ENCODE measurements around the gene ASXL3. TPM values are rescaled to one million over a fixed set of nuclear protein-coding genes. Genes with fewer than 3 reads are reported as not detected.

The ASXL3 gene
- total RNA-seq, 1 donor from 2014 or later = 8.2 TPM

- Histone ChIP-seq H3K4me1 (ENCODE audit: insufficient read depth, low read length) (peaks cover 10% of the 10 kb centered on the region), H3K4me2 (ENCODE audit: low read length) (no peak overlapping the region), H4K20me1 (ENCODE audit: insufficient read depth, low read length) (no peaks in the 10 kb centered on the region), H3K27ac (ENCODE audit: low read depth, low read length) (no peak overlapping the region), H3K9me3 (ENCODE audit: insufficient read depth, low read depth, low read length) (no peaks in the 10 kb centered on the region), H3K27me3 (ENCODE audit: insufficient read depth, low read length) (peaks cover 6% of the 10 kb centered on the region), H3K9ac (ENCODE audit: low read length) (no peak overlapping the region), H2AFZ (ENCODE audit: low read depth, low read length) (no peak overlapping the region), H3K79me2 (ENCODE audit: insufficient read depth, low read length) (no peaks in the 10 kb centered on the region), H3K4me3 (ENCODE audit: insufficient read depth, low read depth, low read length) (no peak overlapping the region), H3K36me3 (ENCODE audit: insufficient read depth, low read length) (no peaks in the 10 kb centered on the region)
- H3K27me3 Mint-ChIP-seq (ENCODE audit: low read depth, unreplicated experiment) = no peaks in the 10 kb centered on the region
- DNase-seq (ENCODE audit: low read depth) (no peak), FAIRE-seq (no peak)
- TF ChIP-seq CTCF (IDR thresholded peaks at IDR 0.05; ENCODE audit: insufficient read depth, low read depth, low read length) (no peak), EZH2 (IDR thresholded peaks at IDR 0.05; ENCODE audit: insufficient read depth, low read length) (no peak)
- no peak overlapping the region for H3K4me3 Mint-ChIP-seq (ENCODE audit: unreplicated experiment)
- no peaks in the 10 kb centered on the region for H3K9me3 Mint-ChIP-seq (ENCODE audit: unreplicated experiment)
- no peak overlapping the region for H3K27ac Mint-ChIP-seq (ENCODE audit: unreplicated experiment)
- no peaks in the 10 kb centered on the region for H3K36me3 Mint-ChIP-seq (ENCODE audit: low read depth, unreplicated experiment)
- peaks cover 11% of the 10 kb centered on the region for H3K4me1 Mint-ChIP-seq (ENCODE audit: low read depth, unreplicated experiment)
These were observed 2.5 kb downstream of the ASXL3 start for GRCh38 chr18:33580546-33580945.

GRCh38 chr18:33581856-33582255, 3.8 kb downstream of the ASXL3 start:
- peaks cover 11% of the 10 kb centered on the region for H3K4me1 Mint-ChIP-seq (ENCODE audit: low read depth, unreplicated experiment)
- Histone ChIP-seq H3K9me3 (ENCODE audit: insufficient read depth, low read depth, low read length) (no peaks in the 10 kb centered on the region), H2AFZ (ENCODE audit: low read depth, low read length) (no peak overlapping the region), H3K79me2 (ENCODE audit: insufficient read depth, low read length) (no peaks in the 10 kb centered on the region), H4K20me1 (ENCODE audit: insufficient read depth, low read length) (no peaks in the 10 kb centered on the region), H3K4me2 (ENCODE audit: low read length) (no peak overlapping the region), H3K9ac (ENCODE audit: low read length) (no peak overlapping the region), H3K27me3 (ENCODE audit: insufficient read depth, low read length) (peaks cover 6% of the 10 kb centered on the region), H3K4me1 (ENCODE audit: insufficient read depth, low read length) (peaks cover 10% of the 10 kb centered on the region), H3K4me3 (ENCODE audit: insufficient read depth, low read depth, low read length) (no peak overlapping the region), H3K36me3 (ENCODE audit: insufficient read depth, low read length) (no peaks in the 10 kb centered on the region), H3K27ac (ENCODE audit: low read depth, low read length) (no peak overlapping the region)
- no peaks in the 10 kb centered on the region for H3K36me3 Mint-ChIP-seq (ENCODE audit: low read depth, unreplicated experiment)
- H3K27ac Mint-ChIP-seq (ENCODE audit: unreplicated experiment) = no peak overlapping the region
- TF ChIP-seq EZH2 (IDR thresholded peaks at IDR 0.05; ENCODE audit: insufficient read depth, low read length) = no peak
- no peak for TF ChIP-seq CTCF (IDR thresholded peaks at IDR 0.05; ENCODE audit: insufficient read depth, low read depth, low read length)
- FAIRE-seq = no peak
- H3K4me3 Mint-ChIP-seq (ENCODE audit: unreplicated experiment) = no peak overlapping the region
- H3K27me3 Mint-ChIP-seq (ENCODE audit: low read depth, unreplicated experiment) = no peaks in the 10 kb centered on the region
- H3K9me3 Mint-ChIP-seq (ENCODE audit: unreplicated experiment) = no peaks in the 10 kb centered on the region
- no peak for DNase-seq (ENCODE audit: low read depth)

- TF ChIP-seq CTCF (IDR thresholded peaks at IDR 0.05; ENCODE audit: insufficient read depth, low read depth, low read length) (no peak), EZH2 (IDR thresholded peaks at IDR 0.05; ENCODE audit: insufficient read depth, low read length) (no peak)
- Mint-ChIP-seq H3K4me3 (ENCODE audit: unreplicated experiment) (no peak overlapping the region), H3K36me3 (ENCODE audit: low read depth, unreplicated experiment) (no peaks in the 10 kb centered on the region)
These were observed 5.9 kb downstream of the ASXL3 start for GRCh38 chr18:33583901-33584300.

More at GRCh38 chr18:33583901-33584300, 5.9 kb downstream of the ASXL3 start:
- no peak for FAIRE-seq
- no peaks in the 10 kb centered on the region for H3K27me3 Mint-ChIP-seq (ENCODE audit: low read depth, unreplicated experiment)
- H3K4me1 ChIP-seq (ENCODE audit: insufficient read depth, low read length) = peaks cover 4% of the 10 kb centered on the region
- no peaks in the 10 kb centered on the region for H3K79me2 ChIP-seq (ENCODE audit: insufficient read depth, low read length)
- no peaks in the 10 kb centered on the region for H3K9me3 Mint-ChIP-seq (ENCODE audit: unreplicated experiment)
- H4K20me1 ChIP-seq (ENCODE audit: insufficient read depth, low read length) = no peaks in the 10 kb centered on the region
- no peak overlapping the region for H3K4me3 ChIP-seq (ENCODE audit: insufficient read depth, low read depth, low read length)
- H3K9ac ChIP-seq (ENCODE audit: low read length) = no peak overlapping the region
- H3K4me1 Mint-ChIP-seq (ENCODE audit: low read depth, unreplicated experiment) = peaks cover 11% of the 10 kb centered on the region
- H3K36me3 ChIP-seq (ENCODE audit: insufficient read depth, low read length) = no peaks in the 10 kb centered on the region
- no peaks in the 10 kb centered on the region for H3K9me3 ChIP-seq (ENCODE audit: insufficient read depth, low read depth, low read length)
- H2AFZ ChIP-seq (ENCODE audit: low read depth, low read length) = no peak overlapping the region
- DNase-seq (ENCODE audit: low read depth) = no peak
- H3K27me3 ChIP-seq (ENCODE audit: insufficient read depth, low read length) = peaks cover 6% of the 10 kb centered on the region
- no peak overlapping the region for H3K4me2 ChIP-seq (ENCODE audit: low read length)
- H3K27ac Mint-ChIP-seq (ENCODE audit: unreplicated experiment) = no peak overlapping the region
- H3K27ac ChIP-seq (ENCODE audit: low read depth, low read length) = no peak overlapping the region
